ENCODE results near the gene TRAF1. TPM values are rescaled to one million over a fixed set of nuclear protein-coding genes. Genes with fewer than 3 reads are reported as not detected.

TRAF1 gene
- total RNA-seq, 3 donors from 2014 or later, result 4.9 to 8.6 (median 7.3) TPM

DNA sequence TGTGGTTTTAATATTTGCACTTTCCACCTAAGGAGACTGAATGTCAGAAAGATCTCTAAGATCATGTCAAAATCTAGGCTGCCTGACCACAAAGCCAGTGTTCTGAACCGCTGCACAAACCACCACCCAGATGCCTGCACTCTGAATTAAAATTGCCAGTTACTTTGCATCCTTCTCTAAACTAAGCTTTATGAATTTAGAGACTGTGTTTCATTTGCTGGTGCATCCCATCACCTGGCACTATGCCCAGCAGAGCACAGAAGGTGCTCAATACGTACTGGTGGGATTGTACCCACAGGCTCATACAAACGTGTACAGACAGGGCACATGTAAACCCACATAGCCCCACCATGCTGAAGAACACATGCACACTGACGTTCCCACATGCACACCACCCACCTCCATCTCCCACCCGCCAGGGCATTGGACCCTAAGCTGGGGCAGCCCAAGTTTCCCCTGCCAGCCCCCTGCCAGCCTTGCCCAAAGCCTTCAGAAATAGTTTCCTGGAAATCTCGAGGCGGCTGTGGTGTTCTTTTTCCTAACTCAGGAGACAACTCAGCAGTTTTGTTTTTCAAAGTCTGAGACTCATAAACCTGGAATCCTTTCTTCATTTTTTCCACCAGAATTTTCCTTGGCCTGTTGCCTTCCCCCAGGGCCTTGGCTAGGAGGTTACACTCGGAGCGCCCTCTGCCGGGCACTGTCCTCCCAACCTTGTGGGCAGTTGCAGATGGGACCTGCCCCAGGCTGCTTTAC, 9.6 kb upstream of the TRAF1 start:
- peak; percentile 90 to 93 for DNase-seq (ENCODE audit: low spot score in 2 of 2)
- Histone ChIP-seq H3K36me3 (no peaks in the 10 kb centered on the region), H3K4me1 (peaks cover 9 to 25% of the 10 kb centered on the region in 2 donors), H3K27me3 (no peaks in the 10 kb centered on the region), H3K9me3 (no peaks in the 10 kb centered on the region), H3K27ac (peak overlapping the region; percentile 71 to 90), H3K4me3 (peak overlapping the region in 2 of 3 donors; percentile 34 to 51)
- intact Hi-C loops (cut with DNase I; ENCODE audit: low total_unique reads), result no loop called here
- TF ChIP-seq, protein P1, sequence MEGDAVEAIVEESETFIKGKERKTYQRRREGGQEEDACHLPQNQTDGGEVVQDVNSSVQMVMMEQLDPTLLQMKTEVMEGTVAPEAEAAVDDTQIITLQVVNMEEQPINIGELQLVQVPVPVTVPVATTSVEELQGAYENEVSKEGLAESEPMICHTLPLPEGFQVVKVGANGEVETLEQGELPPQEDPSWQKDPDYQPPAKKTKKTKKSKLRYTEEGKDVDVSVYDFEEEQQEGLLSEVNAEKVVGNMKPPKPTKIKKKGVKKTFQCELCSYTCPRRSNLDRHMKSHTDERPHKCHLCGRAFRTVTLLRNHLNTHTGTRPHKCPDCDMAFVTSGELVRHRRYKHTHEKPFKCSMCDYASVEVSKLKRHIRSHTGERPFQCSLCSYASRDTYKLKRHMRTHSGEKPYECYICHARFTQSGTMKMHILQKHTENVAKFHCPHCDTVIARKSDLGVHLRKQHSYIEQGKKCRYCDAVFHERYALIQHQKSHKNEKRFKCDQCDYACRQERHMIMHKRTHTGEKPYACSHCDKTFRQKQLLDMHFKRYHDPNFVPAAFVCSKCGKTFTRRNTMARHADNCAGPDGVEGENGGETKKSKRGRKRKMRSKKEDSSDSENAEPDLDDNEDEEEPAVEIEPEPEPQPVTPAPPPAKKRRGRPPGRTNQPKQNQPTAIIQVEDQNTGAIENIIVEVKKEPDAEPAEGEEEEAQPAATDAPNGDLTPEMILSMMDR (IDR thresholded peaks at IDR 0.05), result peak; percentile 87 to 89 (median 88)
- TF ChIP-seq POLR2A (IDR thresholded peaks at IDR 0.05) (no peak), POLR2AphosphoS5 (IDR thresholded peaks at IDR 0.05) (peak; percentile 79 to 92 (median 88))

DNA sequence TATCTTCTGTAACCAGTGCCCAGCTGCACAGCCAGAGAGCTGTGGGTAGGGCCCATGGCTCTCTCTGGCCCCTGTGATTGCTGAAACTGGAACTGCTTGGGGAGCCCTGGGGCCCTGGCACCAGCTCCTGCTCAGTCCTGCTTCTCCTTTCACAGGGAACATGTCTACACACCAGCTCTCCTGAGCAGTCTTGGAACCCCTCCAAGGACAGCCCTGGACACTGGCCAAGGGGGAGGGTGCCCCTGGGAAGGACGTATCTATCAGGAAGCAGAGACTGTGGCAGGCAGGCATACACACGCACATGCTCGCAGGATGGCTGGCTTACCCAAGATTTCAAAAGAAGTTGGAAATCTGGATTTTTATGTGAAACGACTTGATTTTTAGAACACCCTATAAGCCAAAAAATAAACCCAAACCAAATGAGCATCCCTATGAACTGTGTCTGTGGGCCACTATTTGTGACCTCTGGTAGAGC, 8.8 kb upstream of the TRAF1 start:
- Histone ChIP-seq H3K36me3 (no peaks in the 10 kb centered on the region), H3K4me1 (peaks cover 9 to 25% of the 10 kb centered on the region in 2 donors), H3K9me3 (no peaks in the 10 kb centered on the region), H3K27me3 (no peaks in the 10 kb centered on the region), H3K4me3 (peak overlapping the region in 2 of 3 donors; percentile 34 to 51), H3K27ac (peak overlapping the region; percentile 71 to 90)
- intact Hi-C loops (cut with DNase I; ENCODE audit: low total_unique reads), result no loop called here
- TF ChIP-seq POLR2AphosphoS5 (IDR thresholded peaks at IDR 0.05) (peak; percentile 66 to 79 (median 78)), POLR2A (IDR thresholded peaks at IDR 0.05) (no peak)
- DNase-seq (ENCODE audit: low spot score in 2 of 2), result peak; percentile 100

DNA sequence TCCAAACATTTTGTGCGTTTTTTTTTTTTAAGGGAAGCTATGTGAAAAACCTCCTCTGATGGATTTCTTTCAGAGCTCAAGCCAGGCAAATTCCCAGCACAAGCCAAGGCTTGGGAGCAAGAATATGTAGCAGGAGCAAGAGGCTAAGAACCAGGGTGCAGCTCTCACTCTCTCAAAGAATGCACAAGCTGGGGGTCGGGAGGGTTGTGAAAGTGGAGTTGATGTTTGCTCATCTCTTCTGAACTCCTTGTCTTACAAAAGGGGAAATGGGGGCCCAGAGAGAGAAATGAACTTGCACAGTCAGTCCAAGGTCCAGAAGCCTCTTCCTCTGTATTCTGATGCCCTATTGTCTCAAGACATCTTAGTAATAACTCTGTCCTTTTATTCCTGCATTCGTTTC, 7.7 kb upstream of the TRAF1 start:
- Histone ChIP-seq H3K4me3 (no peak overlapping the region), H3K9me3 (no peaks in the 10 kb centered on the region), H3K27ac (peak overlapping the region; percentile 71 to 90), H3K36me3 (no peaks in the 10 kb centered on the region), H3K4me1 (peaks cover 9 to 25% of the 10 kb centered on the region in 2 donors), H3K27me3 (no peaks in the 10 kb centered on the region)
- no peak for TF ChIP-seq POLR2A (IDR thresholded peaks at IDR 0.05)
- TF ChIP-seq, protein P1 (IDR thresholded peaks at IDR 0.05), result no peak
- intact Hi-C loops (cut with DNase I; ENCODE audit: low total_unique reads), result no loop called here
- DNase-seq (ENCODE audit: low spot score in 2 of 2), result no peak

DNA sequence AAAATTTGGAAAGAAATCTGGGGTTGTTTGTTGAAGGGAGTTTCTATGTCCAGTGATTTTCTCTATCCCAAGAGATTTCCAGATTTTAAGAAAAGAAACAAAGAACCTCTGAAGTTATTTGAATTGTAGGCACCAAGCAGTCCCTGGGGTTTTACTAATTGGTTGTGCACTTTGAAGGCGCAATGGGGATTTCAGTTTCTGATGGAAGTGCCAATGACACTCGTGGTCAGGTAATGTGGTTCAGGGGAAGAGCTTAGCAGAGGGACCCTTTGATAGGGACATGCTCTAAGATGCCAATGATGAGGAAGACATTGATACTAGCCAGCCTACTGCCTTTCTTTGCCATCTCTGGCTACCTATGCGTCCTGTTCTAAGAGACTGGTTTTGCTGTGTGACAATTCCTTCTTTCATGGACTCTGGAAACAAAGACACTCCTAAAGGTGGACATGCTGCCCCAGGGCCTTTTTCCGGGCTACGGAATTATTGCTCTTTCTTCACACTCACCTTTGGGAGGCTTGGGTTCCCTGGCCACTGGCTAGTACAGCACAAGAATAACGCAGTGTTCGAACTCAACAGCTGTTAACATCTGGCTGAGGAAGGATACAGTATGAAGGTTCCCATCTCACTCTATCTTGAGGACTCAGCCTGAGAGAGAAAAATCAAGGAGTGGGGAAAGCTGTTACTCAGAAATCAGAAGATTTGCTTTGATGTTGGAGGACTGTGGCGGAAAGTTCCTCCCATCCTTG, 6.9 kb upstream of the TRAF1 start:
- Histone ChIP-seq H3K27ac (peak overlapping the region; percentile 23 to 71), H3K27me3 (no peaks in the 10 kb centered on the region), H3K4me3 (no peak overlapping the region), H3K4me1 (peaks cover 9 to 25% of the 10 kb centered on the region in 2 donors), H3K36me3 (no peaks in the 10 kb centered on the region), H3K9me3 (no peaks in the 10 kb centered on the region)
- TF ChIP-seq POLR2A (IDR thresholded peaks at IDR 0.05) (no peak), POLR2AphosphoS5 (IDR thresholded peaks at IDR 0.05) (no peak)
- TF ChIP-seq, protein P1 (IDR thresholded peaks at IDR 0.05), result no peak
- intact Hi-C loops (cut with DNase I; ENCODE audit: low total_unique reads), result no loop called here
- no peak for DNase-seq (ENCODE audit: low spot score in 2 of 2)

DNA sequence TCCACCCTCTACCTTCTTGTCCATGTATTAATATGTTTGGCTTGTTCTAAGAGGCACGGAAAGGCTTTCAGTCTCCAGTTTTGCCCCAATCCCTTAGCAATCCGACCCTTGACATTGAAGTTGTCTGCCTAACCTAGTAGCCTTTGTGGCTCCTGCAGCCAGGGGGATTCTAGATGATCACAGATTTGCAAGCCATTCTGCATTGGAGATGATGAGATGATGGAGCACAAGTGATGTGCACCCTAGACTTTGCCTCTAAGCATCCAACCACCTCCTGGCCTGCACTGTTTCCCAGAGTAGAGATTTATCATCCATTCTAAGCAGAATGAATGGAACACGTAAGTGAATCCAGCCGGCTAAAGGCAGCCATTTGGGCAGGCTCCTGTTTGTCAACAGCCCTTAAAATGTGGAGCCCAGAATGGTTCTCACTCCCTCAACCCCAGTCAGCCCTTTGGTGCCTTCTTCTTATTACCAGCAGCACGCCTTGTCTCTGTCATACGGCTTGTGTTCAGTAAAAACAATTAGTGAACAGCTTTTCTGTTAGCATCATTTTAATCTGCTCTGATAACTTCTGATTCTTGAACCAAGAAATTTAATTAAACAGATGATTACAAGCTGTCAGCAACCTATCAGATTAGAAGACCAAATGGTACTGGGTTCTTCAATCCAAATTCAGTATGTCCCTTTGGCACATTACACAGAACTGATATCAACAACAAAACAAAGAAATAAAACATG, 5.7 kb upstream of the TRAF1 start:
- no peak for DNase-seq (ENCODE audit: low spot score in 2 of 2)
- no peak for TF ChIP-seq POLR2AphosphoS5 (IDR thresholded peaks at IDR 0.05)
- H3K27me3 ChIP-seq, result no peaks in the 10 kb centered on the region
- no peaks in the 10 kb centered on the region for H3K9me3 ChIP-seq
- intact Hi-C loops (cut with DNase I; ENCODE audit: low total_unique reads), result no loop called here
- no peak overlapping the region for H3K4me3 ChIP-seq
- peaks cover 9 to 25% of the 10 kb centered on the region in 2 donors for H3K4me1 ChIP-seq
- H3K36me3 ChIP-seq, result no peaks in the 10 kb centered on the region
- H3K27ac ChIP-seq, result peak overlapping the region; percentile 85 to 89

Measured in breast epithelium (tissue), 4 donors.